Esophagus mucosa (tissue), 1 donor: ENCODE measurements around the gene KRT31. TPM values are rescaled to one million over a fixed set of nuclear protein-coding genes. Genes with fewer than 3 reads are reported as not detected.

Experiments used
- ATAC-seq: fragments of 200-7000 bp; cut with Tn5 transposase; one replicate; pipeline ENCODE4 v1.9.1; 2020
- total RNA-seq: library from RNA; stranded (reverse); gene quantifications from one replicate; pipeline ENCODE4 v1.2.4, GENCODE V29; 2023
- donor health status: DM: yes; HTN: yes; CAD: no.

KRT31 gene
- total RNA-seq, 1 donor from 2014 or later: 4.4 TPM

DNA sequence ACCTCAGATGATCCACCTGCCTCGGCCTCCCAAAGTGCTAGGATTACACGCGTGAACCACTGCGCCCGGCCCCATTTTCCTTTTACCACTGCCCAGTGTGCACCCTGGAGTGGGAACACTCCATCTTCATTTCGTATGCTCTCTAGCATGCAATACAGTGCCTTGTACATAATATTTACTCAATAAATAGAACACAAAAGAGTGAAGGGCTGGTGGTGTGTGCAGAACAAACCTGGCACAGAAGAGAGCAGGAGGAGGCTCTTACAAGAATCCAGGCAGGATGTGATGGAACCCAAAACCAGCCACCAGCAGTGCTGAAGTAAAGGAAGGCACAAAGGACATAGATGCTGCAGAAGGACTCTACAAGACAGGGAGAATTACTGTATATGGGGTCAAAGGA lies 19.7 kb upstream of the KRT31 start:
- no peak for ATAC-seq

DNA sequence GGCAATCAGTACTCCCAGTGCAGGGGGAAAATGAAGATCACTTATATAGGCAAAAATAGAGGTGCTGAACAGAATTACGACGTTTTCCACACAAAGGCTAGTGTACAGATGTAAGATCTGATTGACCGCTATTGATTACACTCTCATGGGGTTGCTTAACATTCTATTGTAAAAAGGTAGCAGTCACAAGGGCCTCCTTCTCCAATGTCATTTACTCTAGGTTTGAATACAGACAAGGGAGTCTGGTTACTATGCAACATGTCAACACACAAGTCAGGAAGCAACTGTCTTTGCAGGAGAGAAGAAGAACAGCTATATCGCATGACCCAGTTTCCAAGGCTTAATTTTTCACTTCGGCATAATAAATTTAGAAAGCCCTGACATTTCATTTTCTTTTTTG lies 19.1 kb upstream of the KRT31 start:
- no peak for ATAC-seq

DNA sequence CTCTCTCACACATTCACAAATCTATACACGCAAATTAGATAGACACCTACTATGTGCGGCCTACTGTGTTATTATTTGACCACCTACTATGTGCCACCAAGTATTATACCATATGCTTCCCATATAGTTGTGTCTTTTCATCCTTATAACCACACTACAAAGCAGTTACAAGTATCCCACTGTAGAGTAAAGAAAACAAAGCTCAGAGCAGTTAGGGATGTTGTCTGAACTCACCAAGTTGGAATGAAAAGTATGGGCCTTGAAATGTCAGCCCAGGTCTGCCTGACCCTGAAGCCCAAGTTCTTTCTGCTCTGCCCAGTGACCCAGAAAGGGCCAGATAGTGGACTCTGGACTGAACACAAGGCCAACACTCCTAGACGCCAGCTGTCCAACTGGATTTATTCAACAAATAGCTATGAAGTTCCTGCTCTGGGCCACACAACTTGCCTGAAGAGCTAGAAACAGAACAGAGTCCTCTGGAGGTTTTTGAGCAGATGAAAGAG lies 18.5 kb upstream of the KRT31 start:
- ATAC-seq: no peak

DNA sequence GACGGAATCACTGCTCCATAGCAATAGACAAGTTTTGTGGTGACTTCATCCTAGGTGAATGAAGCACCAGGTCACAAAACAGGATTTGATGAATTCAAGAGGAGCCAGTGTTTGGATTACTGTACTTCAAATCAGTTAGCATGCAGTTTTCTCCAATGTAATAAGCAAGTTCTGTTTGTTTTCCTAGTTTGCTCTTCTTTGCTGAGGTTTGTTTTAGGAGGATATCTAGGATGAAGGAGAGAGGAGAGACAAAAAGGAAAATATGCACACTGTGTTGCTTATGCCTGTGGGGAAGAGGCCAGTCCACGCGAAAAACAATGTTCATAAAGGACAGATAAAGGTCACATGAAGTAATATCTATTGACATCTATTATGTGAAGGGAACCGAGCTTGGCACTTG lies 18.0 kb upstream of the KRT31 start:
- no peak for ATAC-seq

DNA sequence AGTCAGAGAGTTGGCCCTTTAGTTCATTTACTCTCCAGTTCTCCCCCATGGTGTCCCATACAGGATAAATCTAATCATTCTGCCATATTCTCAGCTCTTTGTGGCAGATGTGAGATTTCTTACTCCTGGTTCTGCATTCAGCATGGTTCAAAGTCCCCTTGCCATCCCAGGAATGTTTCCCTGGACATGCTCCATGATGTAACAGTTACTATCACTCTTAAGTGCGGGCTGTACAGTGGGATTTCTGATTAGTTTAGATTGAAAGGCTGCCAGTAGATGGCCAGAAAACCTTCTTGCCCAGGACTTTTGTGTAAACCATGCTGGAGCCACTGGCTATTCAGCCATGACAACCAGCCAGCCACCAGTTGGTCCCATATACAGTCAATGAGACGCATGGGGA lies 16.6 kb upstream of the KRT31 start:
- ATAC-seq: no peak

DNA sequence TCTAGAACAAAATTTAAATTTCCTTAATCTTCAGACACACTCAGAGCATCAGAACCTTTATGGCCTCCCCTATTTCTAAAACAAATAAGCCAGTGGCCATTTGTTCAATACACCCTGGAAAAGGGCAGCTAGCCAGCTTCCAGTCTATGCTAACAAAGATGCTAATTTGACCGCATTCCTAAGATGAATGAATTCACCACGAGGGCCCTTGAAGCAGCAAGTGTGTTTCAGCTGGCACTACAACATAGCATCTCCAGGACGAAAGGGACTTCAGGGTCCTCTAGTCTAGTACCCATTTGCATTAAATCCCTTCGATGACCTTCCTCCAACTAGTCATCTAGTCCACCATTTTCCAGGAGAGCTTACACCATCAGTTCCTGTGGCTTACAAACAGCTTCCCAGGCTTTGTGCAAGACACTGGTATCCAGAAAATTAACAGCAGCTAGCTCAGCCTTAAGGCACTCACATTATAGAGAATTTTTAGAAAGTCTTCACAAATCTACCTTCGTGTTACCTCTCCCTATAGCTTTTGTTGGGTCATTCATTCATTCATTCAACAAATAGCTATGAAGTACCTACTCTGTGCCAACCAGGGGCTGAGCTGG lies 16.0 kb upstream of the KRT31 start:
- ATAC-seq: no peak

DNA sequence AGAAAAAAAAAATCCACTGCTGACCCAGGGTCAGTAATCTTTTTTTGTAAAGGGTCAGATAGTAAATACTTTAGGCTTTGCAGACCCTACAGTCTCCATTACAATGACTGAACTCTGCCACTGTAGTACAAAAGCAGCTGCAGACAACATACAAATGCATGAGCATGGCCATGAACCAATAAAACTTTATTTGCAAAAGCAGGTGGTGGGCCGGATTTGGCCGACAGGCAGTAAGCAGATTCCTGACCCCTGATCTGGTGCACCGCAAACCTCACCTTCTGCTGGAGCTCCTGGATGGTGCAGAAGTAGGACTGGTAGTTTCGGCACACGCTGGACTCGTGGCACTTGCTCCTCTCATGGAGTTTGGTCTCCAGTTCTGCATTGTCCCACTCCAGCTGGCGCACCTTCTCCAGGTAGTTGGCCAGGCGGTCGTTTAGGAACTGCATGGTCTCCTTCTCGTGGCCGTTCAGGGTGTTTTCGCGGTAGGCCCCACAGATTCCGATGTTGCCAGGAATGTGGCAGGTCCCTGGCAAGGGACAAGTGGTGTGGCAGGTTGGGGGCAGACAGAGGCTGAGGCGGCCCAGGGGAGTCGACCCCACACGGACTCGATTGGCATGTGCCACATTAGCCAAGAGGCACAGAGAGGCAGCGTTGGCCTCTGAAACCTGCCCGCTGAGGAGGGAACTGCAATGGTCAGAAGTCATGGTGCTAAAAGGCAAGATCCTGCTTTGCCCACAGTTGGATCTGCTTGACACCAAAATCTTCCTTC lies 13.8 kb upstream of the KRT31 start:
- ATAC-seq: no peak

DNA sequence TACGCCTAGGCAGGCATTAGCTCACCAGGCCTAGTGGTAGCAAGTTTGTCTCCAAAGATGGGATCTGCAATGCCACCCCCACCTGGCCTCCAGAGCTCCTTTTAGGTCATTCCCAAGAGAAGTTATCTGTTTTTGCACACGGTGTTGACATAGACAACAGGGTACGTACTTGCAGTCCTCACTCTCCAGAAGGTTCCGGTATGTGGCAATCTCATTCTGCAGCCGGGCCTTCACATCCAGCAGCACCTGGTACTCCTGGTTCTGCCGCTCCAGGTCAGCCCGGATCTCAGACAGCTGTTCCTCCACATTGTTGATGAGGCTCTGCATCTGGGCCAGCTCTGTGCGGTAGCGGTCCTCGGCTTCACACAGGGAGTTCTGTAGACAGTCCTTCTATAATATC lies 9.8 kb upstream of the KRT31 start:
- no peak for ATAC-seq

DNA sequence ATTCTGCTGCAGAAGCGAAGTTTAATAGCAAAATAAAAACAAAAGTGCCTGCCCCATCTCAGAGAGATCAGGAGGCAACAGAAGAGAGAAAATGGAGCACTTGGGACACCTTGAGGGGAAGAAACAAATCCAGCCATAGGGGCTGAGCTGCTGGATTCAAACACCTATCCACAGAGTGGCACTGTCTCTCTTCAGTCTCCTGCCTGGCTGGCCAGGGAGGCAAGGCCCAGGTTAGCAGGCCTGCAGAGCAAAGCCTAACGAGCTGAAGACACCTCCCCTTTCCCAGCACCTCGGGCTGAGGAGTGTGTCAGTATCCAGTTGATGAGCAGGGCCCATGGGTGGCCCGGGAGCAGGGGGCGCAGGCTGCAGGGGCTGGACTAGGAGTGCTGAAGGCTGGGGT lies 8.8 kb upstream of the KRT31 start:
- peak; percentile 60 for ATAC-seq

DNA sequence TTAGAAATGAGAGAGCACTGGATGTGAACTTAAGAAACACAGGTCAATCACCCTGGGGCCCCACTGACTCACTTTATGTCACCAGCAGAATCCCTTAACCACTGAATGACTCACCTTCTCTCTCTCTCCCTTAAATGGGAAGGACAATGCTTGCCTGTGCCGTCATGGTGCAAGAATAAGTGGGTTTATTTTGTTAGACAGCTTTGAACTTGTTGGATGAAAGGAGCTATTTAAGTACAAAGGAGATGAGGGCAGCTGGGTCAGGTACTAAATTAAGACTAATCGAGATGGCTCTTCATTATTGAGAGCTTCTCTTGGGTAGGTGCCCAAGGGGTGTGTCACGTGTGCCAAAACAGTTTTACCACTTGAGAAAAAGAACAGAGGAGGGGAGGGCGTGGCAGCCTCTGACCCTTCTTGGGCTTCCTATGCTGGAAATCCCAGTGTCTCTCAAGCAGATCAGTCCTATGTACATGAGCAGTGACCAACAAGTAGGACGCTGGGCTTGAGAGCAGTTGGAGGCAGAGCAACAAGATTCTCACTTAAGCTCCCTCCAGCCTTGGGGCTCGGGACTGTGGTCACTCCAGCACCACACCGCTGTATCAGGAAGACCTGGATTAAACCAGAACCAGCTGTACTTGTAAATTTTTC lies 6.7 kb upstream of the KRT31 start:
- ATAC-seq: peak; percentile 92

DNA sequence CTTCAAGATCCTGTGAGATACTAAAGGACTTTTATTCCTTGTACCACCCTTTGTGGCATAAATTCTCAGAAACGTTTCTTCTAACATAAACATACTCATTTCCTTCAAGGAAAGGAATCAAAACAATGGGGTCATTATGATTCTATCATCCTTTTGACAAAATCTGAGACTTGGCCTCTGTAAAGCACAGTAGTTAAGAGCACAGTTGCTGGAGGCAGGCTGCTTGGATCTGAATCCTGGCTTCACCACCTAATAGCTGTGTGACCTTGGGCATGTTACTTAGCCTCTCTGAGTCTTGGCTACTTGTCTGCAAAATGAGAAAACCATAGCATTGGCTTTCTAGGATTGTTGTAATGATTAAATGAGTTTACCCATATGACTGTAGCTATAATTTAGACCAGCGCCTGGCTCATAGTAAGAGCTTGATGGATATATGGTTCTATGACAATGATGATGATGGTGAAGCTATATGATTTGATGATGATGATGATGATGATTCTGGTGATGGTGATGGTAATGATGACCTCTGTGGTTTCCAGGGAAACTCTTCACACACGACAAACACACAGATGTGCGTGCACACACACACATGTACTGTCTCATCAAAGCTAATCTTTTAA lies 6.1 kb upstream of the KRT31 start:
- ATAC-seq: no peak

DNA sequence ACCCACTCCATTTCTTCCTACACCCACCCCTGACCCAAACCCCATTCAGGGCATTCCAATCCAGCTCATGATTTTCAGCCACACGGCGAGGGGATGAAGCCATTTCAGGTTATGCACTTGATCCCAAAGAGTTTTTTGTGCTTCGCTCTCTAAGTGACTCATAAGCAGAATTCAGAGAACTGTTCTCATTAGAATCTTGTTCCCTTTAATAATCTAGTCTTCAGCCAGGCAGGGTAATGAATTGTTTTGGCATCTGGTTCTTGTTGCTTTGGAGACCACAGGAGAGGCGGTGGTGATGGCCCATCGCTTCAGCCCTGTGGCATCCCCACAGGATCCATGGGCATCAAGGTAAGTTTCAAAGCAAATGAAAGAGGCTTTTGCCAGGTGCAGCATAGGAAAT lies 4.8 kb upstream of the KRT31 start:
- ATAC-seq: no peak

DNA sequence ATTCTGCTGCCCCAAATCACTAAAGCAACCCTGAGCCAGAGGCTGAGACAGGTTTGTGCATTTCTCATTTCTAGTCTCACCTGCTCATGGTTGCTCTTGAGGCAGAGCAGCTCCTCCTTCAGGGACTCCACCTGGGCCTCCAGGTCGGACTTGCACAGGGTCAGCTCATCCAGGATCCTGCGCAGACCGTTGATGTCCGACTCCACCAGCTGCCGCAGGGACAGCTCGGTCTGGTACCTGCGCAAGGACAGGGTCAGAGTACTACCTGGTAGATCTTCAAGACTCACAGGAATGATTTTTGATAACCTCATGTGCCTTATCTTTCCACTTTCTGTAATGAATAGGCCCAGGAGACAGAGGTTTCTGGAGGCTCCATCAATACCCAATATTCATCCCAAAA lies 1.1 kb downstream of the KRT31 start:
- no peak for ATAC-seq

DNA sequence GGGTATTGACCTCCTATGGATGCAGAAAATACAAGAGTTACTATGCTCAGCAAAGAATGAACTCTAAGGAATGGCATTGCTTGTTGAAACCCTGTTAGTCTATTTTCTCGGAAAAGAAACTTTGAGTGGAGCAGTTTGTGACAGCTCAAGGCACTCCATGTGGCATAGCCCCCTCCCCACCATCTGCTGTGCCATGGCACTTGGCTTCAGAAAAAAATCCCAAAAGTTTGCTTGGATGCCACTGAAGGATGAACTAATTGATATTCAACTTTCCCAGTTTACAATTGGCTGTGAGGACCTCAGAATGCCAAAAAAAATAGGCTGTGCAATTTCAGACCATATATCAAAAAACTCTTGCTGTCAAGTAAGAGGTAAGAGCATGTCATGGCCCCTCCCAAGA lies 1.8 kb downstream of the KRT31 start:
- no peak for ATAC-seq

DNA sequence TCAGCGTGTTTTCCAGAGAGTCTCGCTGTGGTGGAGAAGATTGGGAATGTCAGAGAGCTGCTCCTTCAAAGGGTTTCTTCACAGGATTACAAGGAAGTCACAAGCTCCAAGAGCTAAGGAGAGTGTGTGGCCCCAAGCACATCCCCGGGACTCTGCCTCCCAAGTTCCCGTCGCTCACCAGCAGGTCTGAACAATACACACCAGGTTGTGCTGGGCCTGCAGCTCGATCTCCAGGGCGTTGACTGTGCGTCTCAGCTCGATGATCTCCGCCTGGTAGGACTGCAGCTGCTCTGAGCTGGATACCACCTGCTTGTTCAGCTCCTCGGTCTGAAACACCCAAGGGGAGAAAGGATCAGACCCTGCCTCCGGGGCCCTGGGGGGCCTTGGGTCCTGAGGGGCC lies 2.4 kb downstream of the KRT31 start:
- ATAC-seq: peak; percentile 58

DNA sequence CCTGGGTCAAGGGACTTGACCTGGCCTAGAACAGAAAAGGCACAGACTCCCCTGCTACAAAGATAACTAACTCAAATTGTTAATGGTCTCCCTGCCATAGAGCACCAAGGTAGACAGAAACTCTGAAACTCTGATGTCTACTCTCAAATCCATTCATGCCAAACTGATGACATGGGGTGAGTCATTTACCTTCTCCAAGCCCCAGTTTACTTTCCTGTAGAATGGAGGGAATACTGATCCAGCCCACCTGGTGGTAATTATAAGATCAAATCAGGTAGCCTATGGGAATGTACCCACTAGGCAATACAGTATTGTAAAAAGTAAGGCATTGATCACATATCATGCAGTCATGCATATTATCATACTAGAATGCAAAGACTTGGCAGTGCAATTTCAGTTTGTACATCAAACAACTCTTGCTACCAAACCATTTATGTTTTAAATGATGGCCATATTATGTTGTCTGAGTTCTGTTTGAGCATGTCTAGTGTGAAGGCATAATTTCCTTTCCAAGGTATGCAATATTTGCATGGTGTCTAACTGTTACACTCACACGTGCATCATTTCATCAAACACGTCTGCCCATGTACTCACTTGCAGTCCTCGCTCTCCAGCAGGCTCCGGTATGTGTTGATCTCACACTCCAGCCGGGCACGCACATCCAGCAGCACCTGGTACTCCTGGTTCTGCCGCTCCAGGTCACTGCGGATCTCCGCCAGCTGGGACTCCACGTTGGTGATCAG lies 3.0 kb downstream of the KRT31 start:
- peak; percentile 84 for ATAC-seq

DNA sequence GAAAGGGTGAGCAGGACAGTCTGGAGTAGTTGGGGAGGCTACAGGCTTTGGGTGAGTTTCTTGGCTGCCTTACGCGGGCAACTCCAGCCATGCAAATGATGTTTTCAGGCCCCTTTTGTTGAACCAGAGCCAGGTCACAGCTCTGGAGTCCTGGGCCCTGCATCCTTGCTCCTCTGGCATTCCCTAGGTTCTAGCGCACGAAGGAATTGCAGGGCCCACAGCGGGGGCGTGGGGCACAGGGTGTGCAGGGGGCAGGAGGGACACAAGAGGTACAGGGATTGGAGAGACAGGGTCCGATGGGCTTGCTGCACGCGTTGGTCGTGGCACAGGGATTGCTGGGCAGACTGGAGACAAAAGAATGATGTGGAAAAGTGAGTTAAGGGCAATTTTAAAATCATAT lies 3.6 kb downstream of the KRT31 start:
- ATAC-seq: no peak

DNA sequence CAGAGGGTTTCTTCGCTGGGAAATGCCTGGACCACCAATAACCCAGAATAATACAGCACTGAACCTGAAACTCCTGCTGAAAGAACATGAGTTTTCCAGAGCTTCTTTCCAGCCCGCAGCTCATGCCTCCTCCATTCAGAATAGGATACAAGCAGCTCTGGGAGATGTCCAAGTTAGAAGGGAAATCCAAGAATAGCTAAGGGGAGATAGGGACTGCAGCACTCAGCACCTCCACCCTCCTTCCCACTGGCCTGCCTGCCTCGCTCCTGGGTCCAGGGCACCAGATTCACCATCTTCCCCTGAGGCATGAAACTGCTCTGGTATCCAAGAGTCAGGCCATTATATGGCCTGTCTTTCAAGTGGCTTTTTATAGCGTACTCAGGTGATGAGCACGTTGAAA lies 4.1 kb downstream of the KRT31 start:
- no peak for ATAC-seq

DNA sequence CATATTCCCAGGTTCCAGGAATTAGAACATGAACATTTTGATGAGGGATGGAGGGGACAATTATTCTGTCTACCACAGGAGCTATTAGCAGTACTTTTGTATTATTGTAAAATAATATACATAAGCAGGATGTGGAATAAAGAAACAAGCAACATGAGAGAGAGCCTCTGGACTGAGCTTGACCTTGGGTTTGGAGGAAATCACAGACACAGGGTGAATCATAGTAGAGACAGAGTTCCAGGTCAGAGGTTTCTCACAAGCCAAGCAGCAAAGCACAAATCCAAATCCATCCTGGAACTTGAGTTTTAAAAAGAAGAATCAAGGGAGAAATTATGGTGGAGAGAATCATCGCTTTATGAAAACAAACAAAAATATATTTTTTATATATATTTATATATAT lies 5.1 kb downstream of the KRT31 start:
- no peak for ATAC-seq

DNA sequence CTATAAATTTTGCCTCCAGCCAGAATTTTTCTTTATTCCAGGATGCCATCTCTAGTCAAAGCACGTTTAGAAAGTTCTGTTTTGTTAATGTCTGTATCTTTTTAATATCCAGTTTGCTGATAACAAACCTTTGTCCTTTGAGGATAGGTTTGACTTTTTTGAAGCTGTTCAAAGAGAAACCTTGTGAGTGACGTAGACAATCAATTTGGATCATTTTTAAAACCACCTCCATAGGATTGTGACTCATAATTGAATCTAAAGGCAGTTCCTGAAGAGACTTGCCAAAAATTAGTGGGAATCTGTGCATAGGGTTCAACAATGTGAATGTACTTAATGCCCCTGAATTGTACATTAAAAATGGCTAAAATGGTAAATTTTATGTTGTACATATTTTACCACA lies 5.9 kb downstream of the KRT31 start:
- no peak for ATAC-seq

DNA sequence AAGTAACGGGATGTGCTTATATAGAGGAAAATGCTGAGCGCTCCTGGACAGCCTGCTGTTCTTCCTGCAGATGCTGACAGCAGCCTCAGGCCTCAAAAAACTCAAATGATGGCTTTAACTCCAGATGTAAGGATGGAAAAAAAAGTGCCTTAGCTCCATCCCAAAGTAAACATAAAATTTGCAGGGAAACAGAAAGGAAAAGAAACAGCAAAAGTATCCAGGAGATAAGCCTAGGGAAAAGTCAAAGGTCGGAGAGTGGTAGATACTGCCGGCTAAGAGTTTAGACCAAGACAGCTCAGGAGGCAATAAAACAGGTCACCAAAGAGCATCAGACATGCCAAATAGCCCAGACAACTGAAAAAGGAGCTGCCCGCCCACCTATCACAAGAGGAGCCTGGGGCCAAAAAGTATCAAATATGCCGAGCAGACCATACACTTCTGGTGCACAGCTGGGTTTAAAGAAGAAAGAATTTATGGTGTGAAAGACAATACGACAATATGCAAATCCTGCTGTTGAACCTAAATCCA lies 6.9 kb downstream of the KRT31 start:
- ATAC-seq: no peak

DNA sequence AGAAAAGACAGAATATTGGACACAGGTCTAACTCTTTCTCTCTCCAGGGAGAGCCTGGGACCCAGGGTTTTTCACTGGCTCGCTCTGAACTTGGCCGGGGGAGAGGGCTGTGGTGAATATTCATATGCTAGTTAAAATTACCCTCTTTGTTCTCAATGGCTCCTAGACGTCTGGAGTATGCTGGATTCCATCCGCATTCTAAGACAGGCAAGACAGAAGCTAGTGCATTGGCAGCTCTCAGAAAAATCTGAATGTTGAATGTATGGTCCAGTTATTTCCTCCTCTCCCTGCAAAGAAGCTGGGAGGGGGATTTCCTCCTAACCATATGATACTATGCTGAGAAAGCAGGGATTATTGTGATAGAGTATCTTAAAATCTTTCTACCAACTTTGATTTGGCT lies 9.7 kb downstream of the KRT31 start:
- ATAC-seq: no peak

DNA sequence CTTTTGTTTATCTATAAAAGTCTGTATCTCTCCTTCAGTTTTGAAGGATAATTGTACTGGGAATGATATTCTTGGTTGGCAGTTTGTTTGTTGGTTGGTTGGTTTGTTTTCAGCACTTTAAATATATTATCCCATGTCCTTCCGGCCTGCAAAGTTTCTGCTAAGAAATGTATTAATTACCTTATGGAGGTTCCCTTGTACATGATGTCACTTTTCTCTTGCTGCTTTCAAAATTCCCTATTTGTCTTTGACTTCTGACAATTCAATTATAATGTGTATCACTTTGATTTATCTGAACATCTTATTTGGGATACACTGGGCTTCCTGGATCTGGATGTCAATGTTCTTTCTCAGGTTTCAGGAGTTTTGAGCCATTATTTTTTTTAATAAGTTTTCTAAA lies 11.2 kb downstream of the KRT31 start:
- no peak for ATAC-seq
